Caco-2 (cell line): ENCODE results near the gene FARS2. TPM values are rescaled to one million over a fixed set of nuclear protein-coding genes. Genes with fewer than 3 reads are reported as not detected.

Experiments
- BruUV-seq: library from RNA; stranded (reverse); fragments of 400-500 nt; replicated peaks from 2 replicates; lab custom pipeline; 2021; lab: Mats Ljungman, UMichigan
- CTCF ChIA-PET: fragments of 300-600 bp; sonication (Branson Sonifier 250); formaldehyde crosslinking; loops from one replicate; lab custom pipeline; 2022; ENCODE audit warnings: antibody characterized with exemption; lab: Charles Lee
- POLR2A ChIA-PET: fragments of 300-600 bp; sonication (Branson Sonifier 250); formaldehyde crosslinking; loops from one replicate; lab custom pipeline; 2022; ENCODE audit warnings: antibody characterized with exemption; lab: Charles Lee
- DNase-seq, 2 experiments: peaks; one replicate each; pipeline versions ENCODE4 v3.0.0 to v3.0.0-alpha.2; 2020 to 2022
- H3K27me3 ChIP-seq: replicated peaks from 2 replicates; pipeline ENCODE4 v1.6.0; 2011; ENCODE audit warnings: low read length; ENCODE audit not compliant: control insufficient read depth, insufficient read depth
- H3K36me3 ChIP-seq: 2 replicates; pipeline ENCODE4 v1.5.1; 2011; ENCODE audit warnings: low read length; ENCODE audit not compliant: control insufficient read depth, insufficient read depth
- H3K4me1 ChIP-seq: fragments of 250-450 bp; sonication (Bioruptor Pico); 2 replicates; pipeline ENCODE4 v1.5.1; 2020; ENCODE audit warnings: mild to moderate bottlenecking
- H3K4me3 ChIP-seq: 2 replicates; pipeline ENCODE4 v1.5.1; 2011; ENCODE audit warnings: low read depth, mild to moderate bottlenecking, control low read depth, low read length
- H3K9me3 ChIP-seq: fragments of 250-450 bp; sonication (Bioruptor Pico); 2 replicates; pipeline ENCODE4 v1.5.1; 2020; ENCODE audit warnings: mild to moderate bottlenecking, moderate library complexity
- H3K27ac Mint-ChIP-seq: one replicate; pipeline ENCODE4 v1.8.0; 2022; ENCODE audit warnings: mixed read lengths; ENCODE audit not compliant: unreplicated experiment
- H3K27me3 Mint-ChIP-seq: one replicate; pipeline ENCODE4 v1.8.0; 2022; ENCODE audit warnings: mixed read lengths; ENCODE audit not compliant: insufficient read depth, unreplicated experiment
- H3K36me3 Mint-ChIP-seq: one replicate; pipeline ENCODE4 v1.8.0; 2022; ENCODE audit warnings: mild to moderate bottlenecking, mixed read lengths; ENCODE audit not compliant: insufficient read depth, unreplicated experiment
- H3K4me1 Mint-ChIP-seq: one replicate; pipeline ENCODE4 v1.8.0; 2022; ENCODE audit warnings: low read depth, mixed read lengths; ENCODE audit not compliant: unreplicated experiment
- H3K4me3 Mint-ChIP-seq: one replicate; pipeline ENCODE4 v1.8.0; 2022; ENCODE audit warnings: mild to moderate bottlenecking, moderate library complexity, mixed read lengths; ENCODE audit not compliant: unreplicated experiment
- H3K9me3 Mint-ChIP-seq: one replicate; pipeline ENCODE4 v1.8.0; 2022; ENCODE audit warnings: mixed read lengths; ENCODE audit not compliant: unreplicated experiment
- intact Hi-C: fragments of 100-400 bp; cut with micrococcal nuclease; formaldehyde crosslinking; loops from one replicate; pipeline ENCODE4 v1.10.0; 2022; ENCODE audit not compliant: unreplicated experiment
- total RNA-seq: library from RNA; stranded (reverse); gene quantifications from 2 replicates; pipeline ENCODE4 v1.2.3, GENCODE V29; 2022
- TF ChIP-seq, protein P1 (sequence below), 2 experiments: fragments of 200-600 bp in 1 of 2; IDR thresholded peaks; 1 replicate in 1 of 2; 2 replicates in 1 of 2; pipeline versions ENCODE4 v1.5.1 to v1.8.0; 2011 to 2022; ENCODE audit warnings: antibody characterized with exemption in 1 of 2, control low read depth in 1 of 2, inconsistent platforms in 1 of 2, low read depth in 1 of 2, low read length in 1 of 2, mild to moderate bottlenecking in 1 of 2, moderate library complexity in 1 of 2; ENCODE audit not compliant: insufficient read depth in 1 of 2, severe bottlenecking in 1 of 2, unreplicated experiment in 1 of 2

The FARS2 gene
- total RNA-seq, 1 experiment from 2014 or later: 15.4 TPM

- Mint-ChIP-seq H3K36me3 (no peaks in the 10 kb centered on the region), H3K4me3 (no peak overlapping the region), H3K4me1 (peaks cover 6% of the 10 kb centered on the region), H3K27me3 (no peaks in the 10 kb centered on the region), H3K9me3 (no peaks in the 10 kb centered on the region), H3K27ac (no peak overlapping the region)
- ChIA-PET POLR2A (no interaction called here), CTCF (no interaction called here)
- intact Hi-C loops: no loop called here
- TF ChIP-seq, protein P1, sequence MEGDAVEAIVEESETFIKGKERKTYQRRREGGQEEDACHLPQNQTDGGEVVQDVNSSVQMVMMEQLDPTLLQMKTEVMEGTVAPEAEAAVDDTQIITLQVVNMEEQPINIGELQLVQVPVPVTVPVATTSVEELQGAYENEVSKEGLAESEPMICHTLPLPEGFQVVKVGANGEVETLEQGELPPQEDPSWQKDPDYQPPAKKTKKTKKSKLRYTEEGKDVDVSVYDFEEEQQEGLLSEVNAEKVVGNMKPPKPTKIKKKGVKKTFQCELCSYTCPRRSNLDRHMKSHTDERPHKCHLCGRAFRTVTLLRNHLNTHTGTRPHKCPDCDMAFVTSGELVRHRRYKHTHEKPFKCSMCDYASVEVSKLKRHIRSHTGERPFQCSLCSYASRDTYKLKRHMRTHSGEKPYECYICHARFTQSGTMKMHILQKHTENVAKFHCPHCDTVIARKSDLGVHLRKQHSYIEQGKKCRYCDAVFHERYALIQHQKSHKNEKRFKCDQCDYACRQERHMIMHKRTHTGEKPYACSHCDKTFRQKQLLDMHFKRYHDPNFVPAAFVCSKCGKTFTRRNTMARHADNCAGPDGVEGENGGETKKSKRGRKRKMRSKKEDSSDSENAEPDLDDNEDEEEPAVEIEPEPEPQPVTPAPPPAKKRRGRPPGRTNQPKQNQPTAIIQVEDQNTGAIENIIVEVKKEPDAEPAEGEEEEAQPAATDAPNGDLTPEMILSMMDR (IDR thresholded peaks at IDR 0.05; ENCODE audit: insufficient read depth in 1 of 2, low read depth in 1 of 2, low read length in 1 of 2, severe bottlenecking in 1 of 2, unreplicated experiment in 1 of 2): no peak
- no peak overlapping the region for H3K4me3 ChIP-seq
- H3K36me3 ChIP-seq: no peaks in the 10 kb centered on the region
- DNase-seq: no peak
- no TSS peak for BruUV-seq
- no peaks in the 10 kb centered on the region for H3K9me3 ChIP-seq
- no peaks in the 10 kb centered on the region for H3K4me1 ChIP-seq
- no peaks in the 10 kb centered on the region for H3K27me3 ChIP-seq
Measured at GRCh38 chr6:5499644-5500306, 238.5 kb downstream of the FARS2 start.

GRCh38 chr6:5501837-5502236 is 240.5 kb downstream of the FARS2 start:
- no peak for DNase-seq
- ChIA-PET POLR2A (interaction anchor here (0.6 kb wide), 1 partner anchor 237 kb away, joined by 6 read pairs; no protein-coding TSS in a partner anchor), CTCF (no interaction called here)
- Mint-ChIP-seq H3K4me3 (no peak overlapping the region), H3K27ac (no peak overlapping the region), H3K27me3 (no peaks in the 10 kb centered on the region), H3K36me3 (no peaks in the 10 kb centered on the region), H3K4me1 (peaks cover 6% of the 10 kb centered on the region), H3K9me3 (no peaks in the 10 kb centered on the region)
- no TSS peak for BruUV-seq
- Histone ChIP-seq H3K4me1 (no peaks in the 10 kb centered on the region), H3K27me3 (no peaks in the 10 kb centered on the region), H3K36me3 (no peaks in the 10 kb centered on the region), H3K4me3 (no peak overlapping the region), H3K9me3 (no peaks in the 10 kb centered on the region)
- intact Hi-C loops: no loop called here
- TF ChIP-seq, protein P1 (IDR thresholded peaks at IDR 0.05; ENCODE audit: insufficient read depth in 1 of 2, low read depth in 1 of 2, low read length in 1 of 2, severe bottlenecking in 1 of 2, unreplicated experiment in 1 of 2): no peak

GRCh38 chr6:5504078-5504477 is 242.8 kb downstream of the FARS2 start:
- intact Hi-C loops: no loop called here

More at GRCh38 chr6:5504078-5504477, 242.8 kb downstream of the FARS2 start:
- DNase-seq: no peak
- Mint-ChIP-seq H3K27me3 (no peaks in the 10 kb centered on the region), H3K4me1 (peaks cover 6% of the 10 kb centered on the region), H3K9me3 (no peaks in the 10 kb centered on the region), H3K27ac (no peak overlapping the region), H3K4me3 (no peak overlapping the region), H3K36me3 (no peaks in the 10 kb centered on the region)
- no peaks in the 10 kb centered on the region for H3K36me3 ChIP-seq
- H3K9me3 ChIP-seq: no peaks in the 10 kb centered on the region
- POLR2A ChIA-PET: no interaction called here
- no peaks in the 10 kb centered on the region for H3K27me3 ChIP-seq
- TF ChIP-seq, protein P1 (IDR thresholded peaks at IDR 0.05; ENCODE audit: insufficient read depth in 1 of 2, low read depth in 1 of 2, low read length in 1 of 2, severe bottlenecking in 1 of 2, unreplicated experiment in 1 of 2): no peak
- H3K4me1 ChIP-seq: no peaks in the 10 kb centered on the region
- BruUV-seq: no TSS peak
- CTCF ChIA-PET: no interaction called here
- H3K4me3 ChIP-seq: no peak overlapping the region
